ENCODE data around the gene ORC6. TPM values are rescaled to one million over a fixed set of nuclear protein-coding genes. Genes with fewer than 3 reads are reported as not detected.

Gene ORC6
- total and polyA plus RNA-seq, 7 donors: 0.26 to 2.5 (median 0.70) TPM

GRCh38 chr16:46709469-46710005 lies 20.1 kb downstream of the ORC6 start:
- Histone ChIP-seq H3K4me3 (no peak overlapping the region), H3K9me3 (no peaks in the 10 kb centered on the region), H3K27me3 (ENCODE audit: insufficient read depth in 3 of 3, low read length in 2 of 3) (no peaks in the 10 kb centered on the region), H3K4me1 (peaks cover 16% of the 10 kb centered on the region), H3K27ac (no peak overlapping the region), H3K36me3 (ENCODE audit: insufficient read depth in 1 of 2, low read depth in 1 of 2) (peaks cover 0 to 30% of the 10 kb centered on the region in 2 donors)
- WGBS, 3 donors: 15 to 40% (median 17%) methylated on average over 3 of the region's 3 CpGs
- intact Hi-C loops (cut with DNase I): loop anchor here in 1 of 2 donors (5.0 kb wide), 1 partner anchor 93 kb away; no protein-coding TSS in a partner anchor
- ATAC-seq (no peak), DNase-seq (no peak)
- TF ChIP-seq CTCF (IDR thresholded peaks at IDR 0.05): no peak

GRCh38 chr16:46711106-46712058 lies 21.9 kb downstream of the ORC6 start:
- WGBS, 3 donors: 36 to 50% (median 46%) methylated on average over 10 of the region's 10 CpGs
- Histone ChIP-seq H3K4me1 (peaks cover 24% of the 10 kb centered on the region), H3K4me3 (no peak overlapping the region), H3K27ac (peak overlapping the region; percentile 72), H3K27me3 (ENCODE audit: insufficient read depth in 3 of 3, low read length in 2 of 3) (no peaks in the 10 kb centered on the region), H3K36me3 (ENCODE audit: insufficient read depth in 1 of 2, low read depth in 1 of 2) (peaks cover 0 to 26% of the 10 kb centered on the region in 2 donors), H3K9me3 (no peaks in the 10 kb centered on the region)
- peak; percentile 65 to 80 for DNase-seq
- intact Hi-C loops (cut with DNase I): loop anchor here in 1 of 2 donors (5.0 kb wide), 1 partner anchor 91 kb away; no protein-coding TSS in a partner anchor
- no peak for TF ChIP-seq CTCF (IDR thresholded peaks at IDR 0.05)
- ATAC-seq: peak; percentile 77 to 92 (median 86)

- peaks cover 0 to 16% of the 10 kb centered on the region in 2 donors for H3K36me3 ChIP-seq (ENCODE audit: insufficient read depth in 1 of 2, low read depth in 1 of 2)
- no peaks in the 10 kb centered on the region for H3K27me3 ChIP-seq (ENCODE audit: insufficient read depth in 3 of 3, low read length in 2 of 3)
- H3K27ac ChIP-seq: peak overlapping the region; percentile 72
- no peak for ATAC-seq
- H3K4me1 ChIP-seq: peaks cover 31% of the 10 kb centered on the region
- no peak for DNase-seq
- no peak overlapping the region for H3K4me3 ChIP-seq
- intact Hi-C loops (cut with DNase I): loop anchor here in 1 of 2 donors (5.0 kb wide), 1 partner anchor 89 kb away; no protein-coding TSS in a partner anchor
- H3K9me3 ChIP-seq: no peaks in the 10 kb centered on the region
- WGBS, 3 donors: 71 to 79% (median 74%) methylated on average over 3 of the region's 3 CpGs
- TF ChIP-seq CTCF (IDR thresholded peaks at IDR 0.05): no peak
Measured at GRCh38 chr16:46712911-46713310, 23.5 kb downstream of the ORC6 start.

GRCh38 chr16:46713634-46714033 lies 24.2 kb downstream of the ORC6 start:
- Histone ChIP-seq H3K36me3 (ENCODE audit: insufficient read depth in 1 of 2, low read depth in 1 of 2) (peaks cover 0 to 13% of the 10 kb centered on the region in 2 donors), H3K4me3 (no peak overlapping the region), H3K27me3 (ENCODE audit: insufficient read depth in 3 of 3, low read length in 2 of 3) (no peaks in the 10 kb centered on the region), H3K4me1 (peaks cover 31% of the 10 kb centered on the region), H3K9me3 (no peaks in the 10 kb centered on the region), H3K27ac (no peak overlapping the region)
- intact Hi-C loops (cut with DNase I): loop anchor here in 1 of 2 donors (5.0 kb wide), 1 partner anchor 89 kb away; no protein-coding TSS in a partner anchor
- WGBS, 3 donors: 29 to 61% (median 34%) methylated on average over 3 of the region's 3 CpGs
- no peak for ATAC-seq
- no peak for DNase-seq
- no peak for TF ChIP-seq CTCF (IDR thresholded peaks at IDR 0.05)

Data from psoas muscle (tissue), 8 donors.